Body of pancreas (tissue), 4 donors: ENCODE measurements around the gene NR2C2. TPM values are rescaled to one million over a fixed set of nuclear protein-coding genes. Genes with fewer than 3 reads are reported as not detected.

Experiments
- ATAC-seq: fragments of 150-250 bp; one replicate; pipeline ENCODE4 v1.9.1; 2016
- DNase-seq, 4 donors: peaks; one replicate each; pipeline ENCODE4 v3.0.0-alpha.2; 2019
- H3K27ac ChIP-seq, 4 donors: fragments of 200-600 bp; sonication (generic); 1 replicate in 3 of 4; 2 replicates in 1 of 4; pipeline versions ENCODE4 v1.5.1 to v1.6.1; 2016 to 2019; ENCODE audit warnings: mild to moderate bottlenecking in 1 of 4, mixed read lengths in 1 of 4, moderate library complexity in 1 of 4
- H3K27me3 ChIP-seq, 2 donors: fragments of 200-600 bp; sonication (generic); one replicate each; pipeline ENCODE4 v1.6.0; 2016; ENCODE audit warnings: mild to moderate bottlenecking in 1 of 2
- H3K36me3 ChIP-seq, 2 donors: fragments of 200-600 bp; sonication (generic); replicated peaks in 1 of 2; 2 replicates each; pipeline ENCODE4 v1.5.1; 2016; ENCODE audit warnings: low read depth in 2 of 2; ENCODE audit not compliant: insufficient read depth in 1 of 2
- H3K4me1 ChIP-seq: fragments of 200-600 bp; sonication (generic); one replicate; pipeline ENCODE4 v1.6.0; 2016
- H3K4me3 ChIP-seq, 2 donors: fragments of 200-600 bp; sonication (generic); 1 replicate in 1 of 2; 2 replicates in 1 of 2; pipeline ENCODE4 v1.5.1; 2016 to 2019
- H3K9me3 ChIP-seq, 3 donors: fragments of 200-600 bp; sonication (generic); 1 replicate in 2 of 3; 2 replicates in 1 of 3; pipeline ENCODE4 v1.5.1; 2016
- POLR2A ChIP-seq, 3 donors: fragments of 450-650 bp; IDR thresholded peaks; one replicate each; pipeline ENCODE4 v1.6.1; 2016; ENCODE audit warnings: antibody characterized with exemption in 3 of 3, mild to moderate bottlenecking in 2 of 3
- WGBS, 2 donors: methylation state at CpG; one replicate each; pipeline ENCODE4 v1.1.5; 2017; 5-methylcytosine and 5-hydroxymethylcytosine counted together
- intact Hi-C: fragments of 100-400 bp; cut with DNase I; formaldehyde crosslinking; loops from one replicate; pipeline ENCODE4 v1.15.1; 2023
- total RNA-seq, 2 donors: library from RNA; depleted of rRNA; stranded (reverse); fragments of >200 nt; gene quantifications; one replicate each; pipeline ENCODE4 v1.1.0, GENCODE V29; 2016
- TF ChIP-seq, protein P1 (sequence below), 7 experiments: fragments of 450-650 bp in 4 of 7; fragments of 200-600 bp in 3 of 7; sonication (generic) in 3 of 7; IDR thresholded peaks; one replicate each; pipeline ENCODE4 v1.5.1; 2016 to 2019; ENCODE audit warnings: antibody characterized with exemption in 7 of 7

NR2C2 gene
- total RNA-seq, 2 donors from 2014 or later = 16.9 to 22.1 TPM

GRCh38 chr3:14909250-14909649 is 38.1 kb upstream of the NR2C2 start:
- Histone ChIP-seq H3K36me3 (no peaks in the 10 kb centered on the region), H3K27ac (no peak overlapping the region), H3K4me1 (no peaks in the 10 kb centered on the region), H3K27me3 (no peaks in the 10 kb centered on the region), H3K9me3 (no peaks in the 10 kb centered on the region), H3K4me3 (no peak overlapping the region)
- ATAC-seq = no peak
- 66 to 79% methylated on average over 5 of the region's 5 CpGs for WGBS, 2 donors
- no peak for DNase-seq
- TF ChIP-seq, protein P1, sequence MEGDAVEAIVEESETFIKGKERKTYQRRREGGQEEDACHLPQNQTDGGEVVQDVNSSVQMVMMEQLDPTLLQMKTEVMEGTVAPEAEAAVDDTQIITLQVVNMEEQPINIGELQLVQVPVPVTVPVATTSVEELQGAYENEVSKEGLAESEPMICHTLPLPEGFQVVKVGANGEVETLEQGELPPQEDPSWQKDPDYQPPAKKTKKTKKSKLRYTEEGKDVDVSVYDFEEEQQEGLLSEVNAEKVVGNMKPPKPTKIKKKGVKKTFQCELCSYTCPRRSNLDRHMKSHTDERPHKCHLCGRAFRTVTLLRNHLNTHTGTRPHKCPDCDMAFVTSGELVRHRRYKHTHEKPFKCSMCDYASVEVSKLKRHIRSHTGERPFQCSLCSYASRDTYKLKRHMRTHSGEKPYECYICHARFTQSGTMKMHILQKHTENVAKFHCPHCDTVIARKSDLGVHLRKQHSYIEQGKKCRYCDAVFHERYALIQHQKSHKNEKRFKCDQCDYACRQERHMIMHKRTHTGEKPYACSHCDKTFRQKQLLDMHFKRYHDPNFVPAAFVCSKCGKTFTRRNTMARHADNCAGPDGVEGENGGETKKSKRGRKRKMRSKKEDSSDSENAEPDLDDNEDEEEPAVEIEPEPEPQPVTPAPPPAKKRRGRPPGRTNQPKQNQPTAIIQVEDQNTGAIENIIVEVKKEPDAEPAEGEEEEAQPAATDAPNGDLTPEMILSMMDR (IDR thresholded peaks at IDR 0.05) = no peak
- no peak for TF ChIP-seq POLR2A (IDR thresholded peaks at IDR 0.05)
- intact Hi-C loops = no loop called here

DNA sequence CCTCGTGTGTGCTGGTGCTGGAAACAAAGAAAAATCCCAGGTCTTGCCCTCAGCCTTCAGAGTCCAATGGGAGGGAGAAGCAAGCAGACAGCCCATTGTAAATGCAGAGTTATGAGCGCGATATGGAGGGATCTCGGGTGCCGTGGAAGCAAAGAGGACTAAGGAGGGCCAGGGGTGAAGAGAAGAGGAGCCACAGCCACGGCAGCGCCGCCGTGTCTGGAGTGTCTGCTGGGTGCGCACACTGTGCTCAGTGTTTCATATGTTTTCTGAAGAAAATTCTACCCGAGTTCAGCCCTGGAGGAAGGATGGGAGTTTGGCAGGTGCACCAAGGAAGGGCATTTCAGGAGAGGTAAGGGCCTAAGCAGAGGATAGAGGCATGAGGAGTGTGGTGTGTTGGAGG is 35.7 kb upstream of the NR2C2 start:
- TF ChIP-seq POLR2A (IDR thresholded peaks at IDR 0.05) = no peak
- TF ChIP-seq, protein P1 (IDR thresholded peaks at IDR 0.05) = no peak
- H3K9me3 ChIP-seq = no peaks in the 10 kb centered on the region
- H3K27ac ChIP-seq = no peak overlapping the region
- H3K4me1 ChIP-seq = no peaks in the 10 kb centered on the region
- no peaks in the 10 kb centered on the region for H3K36me3 ChIP-seq
- no peak for DNase-seq
- ATAC-seq = no peak
- H3K27me3 ChIP-seq = no peaks in the 10 kb centered on the region
- H3K4me3 ChIP-seq = no peak overlapping the region
- WGBS, 2 donors = 83 to 85% methylated on average over 11 of the region's 11 CpGs
- intact Hi-C loops = loop anchor here (10.0 kb wide), 2 partner anchors 277 to 397 kb away; no protein-coding TSS in a partner anchor

GRCh38 chr3:14913071-14913925 is 34.1 kb upstream of the NR2C2 start:
- Histone ChIP-seq H3K9me3 (no peaks in the 10 kb centered on the region), H3K4me3 (no peak overlapping the region), H3K27ac (no peak overlapping the region), H3K27me3 (no peaks in the 10 kb centered on the region), H3K4me1 (no peaks in the 10 kb centered on the region), H3K36me3 (no peaks in the 10 kb centered on the region)
- DNase-seq = no peak
- WGBS, 2 donors = 59 to 68% methylated on average over 10 of the region's 10 CpGs
- no peak for ATAC-seq
- intact Hi-C loops = loop anchor here (10.0 kb wide), 2 partner anchors 278 to 398 kb away; no protein-coding TSS in a partner anchor
- TF ChIP-seq, protein P1 (IDR thresholded peaks at IDR 0.05) = no peak
- no peak for TF ChIP-seq POLR2A (IDR thresholded peaks at IDR 0.05)

DNA sequence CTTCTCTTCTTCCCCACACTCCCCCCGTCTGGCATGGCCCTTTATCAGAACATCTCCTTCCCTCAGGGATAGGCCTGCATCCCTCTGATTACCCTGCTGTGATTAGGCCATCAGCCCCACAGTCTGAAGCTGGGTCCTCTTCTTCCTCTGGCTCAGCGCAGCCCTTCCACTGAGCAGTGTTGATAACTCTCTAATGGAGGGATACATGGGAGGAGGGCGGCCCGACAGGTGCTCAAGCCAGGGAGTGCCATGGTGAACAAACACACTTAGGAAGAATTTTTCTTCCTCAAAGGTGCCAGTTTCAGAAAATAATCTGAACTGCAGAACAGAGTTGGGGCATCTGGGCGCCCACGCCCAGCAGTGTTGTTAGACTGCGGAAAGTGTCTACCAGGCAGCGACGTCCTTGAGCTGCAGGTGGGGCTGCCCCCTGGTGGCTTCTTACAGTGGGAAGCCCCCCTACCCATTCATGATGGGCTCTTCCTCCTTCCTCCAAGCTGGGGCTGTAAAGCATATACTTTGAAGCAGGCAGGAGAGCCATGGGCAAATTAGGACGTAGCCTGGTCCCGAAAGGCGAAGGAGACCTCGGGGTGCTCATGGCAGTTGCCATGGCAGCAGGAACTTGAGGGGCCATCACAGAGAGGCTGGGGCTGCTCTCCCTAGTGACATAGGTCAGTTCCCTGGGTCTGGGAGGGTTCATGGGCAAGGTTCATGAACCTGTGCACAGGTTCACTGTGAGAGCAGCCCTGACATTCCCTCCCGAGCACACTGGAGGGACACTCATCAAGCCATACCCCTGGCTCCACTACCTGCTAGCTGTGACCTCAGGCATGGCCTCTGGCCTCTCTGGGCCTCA is 33.2 kb upstream of the NR2C2 start:
- DNase-seq (no peak), ATAC-seq (no peak)
- no peak overlapping the region for H3K27ac ChIP-seq
- TF ChIP-seq, protein P1 (IDR thresholded peaks at IDR 0.05) = no peak
- no peak for TF ChIP-seq POLR2A (IDR thresholded peaks at IDR 0.05)
- WGBS, 2 donors = 78 to 85% methylated on average over 14 of the region's 14 CpGs
- no peak overlapping the region for H3K4me3 ChIP-seq
- no peaks in the 10 kb centered on the region for H3K9me3 ChIP-seq
- no peaks in the 10 kb centered on the region for H3K27me3 ChIP-seq
- H3K36me3 ChIP-seq = no peaks in the 10 kb centered on the region
- no peaks in the 10 kb centered on the region for H3K4me1 ChIP-seq
- intact Hi-C loops = loop anchor here (10.0 kb wide), 2 partner anchors 279 to 399 kb away; no protein-coding TSS in a partner anchor
